ENCODE results near the gene SOX10. TPM values are rescaled to one million over a fixed set of nuclear protein-coding genes. Genes with fewer than 3 reads are reported as not detected.

Gene SOX10
- total RNA-seq, 2 experiments from 2014 or later, result not detected

GRCh38 chr22:37923927-37924326 is 60.4 kb downstream of the SOX10 start:
- intact Hi-C loops (cut with micrococcal nuclease; ENCODE audit: unreplicated experiment), result no loop called here
- Histone ChIP-seq H3K9me3 (ENCODE audit: low read length) (no peaks in the 10 kb centered on the region), H3K27ac (ENCODE audit: low read depth, low read length, poor library complexity, severe bottlenecking) (no peak overlapping the region), H3K4me3 (ENCODE audit: low read depth, low read length, poor library complexity, severe bottlenecking) (no peak overlapping the region), H3K36me3 (ENCODE audit: insufficient read depth, low read length) (peaks cover 10% of the 10 kb centered on the region; the same call in 1 of the 2 replicates), H3K9me2 (ENCODE audit: insufficient read depth, low read length) (no peaks in the 10 kb centered on the region), H4K20me1 (ENCODE audit: insufficient read depth, low read length) (no peaks in the 10 kb centered on the region), H3K4me2 (ENCODE audit: low read length) (no peak overlapping the region), H3K79me2 (ENCODE audit: insufficient read depth, low read depth, low read length) (no peaks in the 10 kb centered on the region), H3K4me1 (ENCODE audit: insufficient read depth, low read length, poor library complexity, severe bottlenecking) (peaks cover 12% of the 10 kb centered on the region), H2AFZ (ENCODE audit: low read length) (no peak overlapping the region)
- DNase-seq (ENCODE audit: low spot score), result no peak
- BruUV-seq (replicated peaks), result no TSS peak
- CTCF ChIA-PET (ENCODE audit: unreplicated experiment), result no interaction called here
- TF ChIP-seq, protein P1, sequence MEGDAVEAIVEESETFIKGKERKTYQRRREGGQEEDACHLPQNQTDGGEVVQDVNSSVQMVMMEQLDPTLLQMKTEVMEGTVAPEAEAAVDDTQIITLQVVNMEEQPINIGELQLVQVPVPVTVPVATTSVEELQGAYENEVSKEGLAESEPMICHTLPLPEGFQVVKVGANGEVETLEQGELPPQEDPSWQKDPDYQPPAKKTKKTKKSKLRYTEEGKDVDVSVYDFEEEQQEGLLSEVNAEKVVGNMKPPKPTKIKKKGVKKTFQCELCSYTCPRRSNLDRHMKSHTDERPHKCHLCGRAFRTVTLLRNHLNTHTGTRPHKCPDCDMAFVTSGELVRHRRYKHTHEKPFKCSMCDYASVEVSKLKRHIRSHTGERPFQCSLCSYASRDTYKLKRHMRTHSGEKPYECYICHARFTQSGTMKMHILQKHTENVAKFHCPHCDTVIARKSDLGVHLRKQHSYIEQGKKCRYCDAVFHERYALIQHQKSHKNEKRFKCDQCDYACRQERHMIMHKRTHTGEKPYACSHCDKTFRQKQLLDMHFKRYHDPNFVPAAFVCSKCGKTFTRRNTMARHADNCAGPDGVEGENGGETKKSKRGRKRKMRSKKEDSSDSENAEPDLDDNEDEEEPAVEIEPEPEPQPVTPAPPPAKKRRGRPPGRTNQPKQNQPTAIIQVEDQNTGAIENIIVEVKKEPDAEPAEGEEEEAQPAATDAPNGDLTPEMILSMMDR (conservative IDR thresholded peaks at IDR 0.05; ENCODE audit: low read length), result no peak
- TF ChIP-seq EZH2phosphoT487 (IDR thresholded peaks at IDR 0.05; ENCODE audit: borderline replicate concordance, low read depth, low read length), result no peak
- POLR2A ChIA-PET, result interaction anchor here (0.6 kb wide), 1 partner anchor 9 kb away, joined by 3 read pairs; no protein-coding TSS in a partner anchor

Small RNAs within 50 kb of the gene (microRNA-seq; reads per million reads assigned to microRNA genes)
- not detected for gene MIR4534 (ENCODE audit: borderline replicate concordance)
- 2.3 reads per million for gene MIR6820 (ENCODE audit: borderline replicate concordance)

Other genes with a start within 250 kb of the SOX10 start
- gene GCAT, start 176.6 kb downstream of the SOX10 start, total RNA-seq (2014; rRNA removed; shearing (Covaris generic)), result 14.6 and 20.6 TPM in 2 replicates
- gene GCAT, start 176.6 kb downstream of the SOX10 start, total RNA-seq (2022), result 17.3 and 21.6 TPM in 2 replicates
- gene GALR3, start 161.2 kb downstream of the SOX10 start, total RNA-seq (2014; rRNA removed; shearing (Covaris generic)), result not detected in 2 replicates
- gene GALR3, start 161.2 kb downstream of the SOX10 start, total RNA-seq (2022), result not detected in 2 replicates
- 21.0 and 25.4 TPM in 2 replicates for gene ANKRD54, start 140.2 kb downstream of the SOX10 start, total RNA-seq (2014; rRNA removed; shearing (Covaris generic))
- 31.7 and 31.8 TPM in 2 replicates for gene ANKRD54, start 140.2 kb downstream of the SOX10 start, total RNA-seq (2022)
- gene EIF3L, start 135.1 kb downstream of the SOX10 start, total RNA-seq (2014; rRNA removed; shearing (Covaris generic)), result 443 and 503 TPM in 2 replicates
- 596 and 649 TPM in 2 replicates for gene EIF3L, start 135.1 kb downstream of the SOX10 start, total RNA-seq (2022)
- 18.3 and 18.5 TPM in 2 replicates for gene MICALL1, start 78.3 kb downstream of the SOX10 start, total RNA-seq (2014; rRNA removed; shearing (Covaris generic))
- 25.7 and 32.1 TPM in 2 replicates for gene MICALL1, start 78.3 kb downstream of the SOX10 start, total RNA-seq (2022)
- 0.90 and 1.2 TPM in 2 replicates for gene C22orf23, start 31.0 kb downstream of the SOX10 start, total RNA-seq (2014; rRNA removed; shearing (Covaris generic))
- 0.57 TPM in 1 of 2 replicates, not detected in the other for gene C22orf23, start 31.0 kb downstream of the SOX10 start, total RNA-seq (2022)
- 85.9 and 128 TPM in 2 replicates for gene POLR2F, start 30.9 kb downstream of the SOX10 start, total RNA-seq (2014; rRNA removed; shearing (Covaris generic))
- gene POLR2F, start 30.9 kb downstream of the SOX10 start, total RNA-seq (2022), result 63.5 and 71.2 TPM in 2 replicates
- gene PICK1, start 72.8 kb upstream of the SOX10 start, total RNA-seq (2014; rRNA removed; shearing (Covaris generic)), result 19.2 and 28.5 TPM in 2 replicates
- 23.8 and 25.6 TPM in 2 replicates for gene PICK1, start 72.8 kb upstream of the SOX10 start, total RNA-seq (2022)
- not detected in 2 replicates for gene SLC16A8, start 99.6 kb upstream of the SOX10 start, total RNA-seq (2014; rRNA removed; shearing (Covaris generic))
- not detected in 2 replicates for gene SLC16A8, start 99.6 kb upstream of the SOX10 start, total RNA-seq (2022)
- 0.35 and 0.41 TPM in 2 replicates for gene BAIAP2L2, start 126.1 kb upstream of the SOX10 start, total RNA-seq (2014; rRNA removed; shearing (Covaris generic))
- 1.9 and 2.4 TPM in 2 replicates for gene BAIAP2L2, start 126.1 kb upstream of the SOX10 start, total RNA-seq (2022)
- 23.3 and 33.9 TPM in 2 replicates for gene PLA2G6, start 197.3 kb upstream of the SOX10 start, total RNA-seq (2014; rRNA removed; shearing (Covaris generic))
- gene PLA2G6, start 197.3 kb upstream of the SOX10 start, total RNA-seq (2022), result 83.9 and 106 TPM in 2 replicates
- 3.8 and 5.7 TPM in 2 replicates for gene MAFF, start 217.4 kb upstream of the SOX10 start, total RNA-seq (2014; rRNA removed; shearing (Covaris generic))
- 3.4 and 5.3 TPM in 2 replicates for gene MAFF, start 217.4 kb upstream of the SOX10 start, total RNA-seq (2022)

All from OCI-LY7 (cell line).